ENCODE results near the gene MT1E.
"Not testable (repeated sequence)": the region's sequence is repeated elsewhere in the genome, so short reads cannot be mapped to it uniquely, and the experiment has no call there.

Gene MT1E

DNA sequence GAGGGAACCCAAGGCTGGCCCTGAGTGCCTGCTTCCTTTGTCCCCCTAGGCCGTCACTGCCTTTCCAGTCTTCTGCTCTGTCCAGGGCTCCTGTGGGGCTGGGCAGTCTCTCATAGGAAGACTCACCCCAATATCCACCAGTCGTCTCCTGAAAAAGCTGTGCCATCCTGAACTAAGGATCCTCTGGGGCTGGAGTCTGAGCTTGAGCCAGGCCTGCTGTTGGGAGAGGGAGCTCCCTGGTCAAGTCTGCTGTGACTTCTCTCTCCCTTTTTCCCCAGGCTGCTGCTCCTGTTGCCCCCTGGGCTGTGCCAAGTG, 45.0 kb downstream of the MT1E start:
- Histone ChIP-seq H3K4me1 (ENCODE audit: control insufficient read depth, insufficient read depth, low read depth, low read length) (peaks cover 17% of the 10 kb centered on the region), H3K4me2 (ENCODE audit: low read length, poor library complexity, severe bottlenecking) (no peak overlapping the region), H3K27me3 (ENCODE audit: control insufficient read depth in 1 of 2, insufficient read depth in 1 of 2, low read length in 2 of 2) (peaks cover 54 to 78% of the 10 kb centered on the region in 2 experiments), H3K14ac (ENCODE audit: low read length in 2 of 2) (no peak overlapping the region), H3K9me3 (ENCODE audit: control insufficient read depth, low read length) (no peaks in the 10 kb centered on the region), H3K36me3 (ENCODE audit: control insufficient read depth in 1 of 2, insufficient read depth in 2 of 2, low read depth in 1 of 2, low read length in 2 of 2) (no peaks in the 10 kb centered on the region), H4K8ac (ENCODE audit: low read length) (no peak overlapping the region), H2BK12ac (ENCODE audit: low read length in 2 of 2) (no peak overlapping the region), H2BK120ac (ENCODE audit: low read depth, low read length) (no peak overlapping the region), H4K91ac (ENCODE audit: low read length) (no peak overlapping the region), H3K23ac (ENCODE audit: low read length in 2 of 2) (no peak overlapping the region), H3K9ac (ENCODE audit: low read length) (no peak overlapping the region), H2AFZ (ENCODE audit: low read depth, low read length) (no peak overlapping the region), H3K79me1 (replicated peaks; ENCODE audit: low read length, poor library complexity, severe bottlenecking) (no peaks in the 10 kb centered on the region), H2BK15ac (ENCODE audit: low read depth, poor library complexity, severe bottlenecking) (no peak overlapping the region), H2BK5ac (ENCODE audit: low read depth, low read length, poor library complexity, severe bottlenecking) (no peak overlapping the region), H3K4ac (ENCODE audit: low read depth in 1 of 2, low read length in 2 of 2) (no peak overlapping the region), H3K27ac (ENCODE audit: low read length, poor library complexity, severe bottlenecking) (no peak overlapping the region), H2AK5ac (ENCODE audit: low read length, severe bottlenecking) (no peak overlapping the region), H3K18ac (ENCODE audit: low read depth in 1 of 2, low read length in 2 of 2) (no peak overlapping the region), H3K4me3 (ENCODE audit: insufficient read depth in 1 of 2, low read depth in 1 of 2, low read length in 2 of 2) (no peak overlapping the region)
- WGBS: 0% methylated on average over 1 of the region's 2 CpGs
- no peak for DNase-seq

- not testable (repeated sequence) for H3K4me2 ChIP-seq (ENCODE audit: low read length, poor library complexity, severe bottlenecking)
These were observed 46.1 kb downstream of the MT1E start for GRCh38 chr16:56671691-56672090.

DNA sequence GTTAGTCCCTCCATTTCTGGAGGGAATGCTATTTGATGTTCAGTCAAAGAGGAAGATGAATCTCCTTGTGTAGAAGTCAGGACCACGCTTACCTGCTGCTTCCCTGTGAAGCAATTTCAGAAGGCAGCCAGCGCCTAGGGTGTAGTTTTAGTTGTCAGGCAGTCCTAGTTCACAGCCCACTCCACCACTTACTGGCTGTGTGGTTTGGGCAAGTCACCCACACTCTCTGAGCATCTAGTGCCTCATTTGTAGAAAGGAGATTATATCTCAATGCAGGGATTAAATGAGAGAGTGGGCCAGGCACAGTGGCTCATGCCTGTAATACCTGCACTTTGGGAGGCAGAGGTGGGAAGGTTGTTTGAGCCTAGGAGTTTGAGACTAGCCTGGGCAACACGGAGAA, 46.6 kb downstream of the MT1E start:
- not testable (repeated sequence) for H3K9me3 ChIP-seq (ENCODE audit: control insufficient read depth, low read length); H2AFZ ChIP-seq (ENCODE audit: low read depth, low read length); H3K14ac ChIP-seq (ENCODE audit: low read length in 2 of 2); H3K79me1 ChIP-seq (replicated peaks; ENCODE audit: low read length, poor library complexity, severe bottlenecking); H4K8ac ChIP-seq (ENCODE audit: low read length); H2BK120ac ChIP-seq (ENCODE audit: low read depth, low read length); DNase-seq; H3K18ac ChIP-seq (ENCODE audit: low read depth in 1 of 2, low read length in 2 of 2); H3K23ac ChIP-seq (ENCODE audit: low read length in 2 of 2); H3K4me2 ChIP-seq (ENCODE audit: low read length, poor library complexity, severe bottlenecking); H2BK15ac ChIP-seq (ENCODE audit: low read depth, poor library complexity, severe bottlenecking); H3K9ac ChIP-seq (ENCODE audit: low read length); H4K91ac ChIP-seq (ENCODE audit: low read length); H2BK12ac ChIP-seq (ENCODE audit: low read length in 2 of 2); H2BK5ac ChIP-seq (ENCODE audit: low read depth, low read length, poor library complexity, severe bottlenecking); H3K36me3 ChIP-seq (ENCODE audit: control insufficient read depth in 1 of 2, insufficient read depth in 2 of 2, low read depth in 1 of 2, low read length in 2 of 2); H3K27ac ChIP-seq (ENCODE audit: low read length, poor library complexity, severe bottlenecking); H3K4ac ChIP-seq (ENCODE audit: low read depth in 1 of 2, low read length in 2 of 2); H2AK5ac ChIP-seq (ENCODE audit: low read length, severe bottlenecking); H3K4me3 ChIP-seq (ENCODE audit: insufficient read depth in 1 of 2, low read depth in 1 of 2, low read length in 2 of 2)
- 82% methylated on average over 3 of the region's 3 CpGs for WGBS
- Histone ChIP-seq H3K4me1 (ENCODE audit: control insufficient read depth, insufficient read depth, low read depth, low read length) (peaks cover 20% of the 10 kb centered on the region), H3K27me3 (ENCODE audit: control insufficient read depth in 1 of 2, insufficient read depth in 1 of 2, low read length in 2 of 2) (peaks cover 47 to 78% of the 10 kb centered on the region in 2 experiments)

More at GRCh38 chr16:56671691-56672090, 46.1 kb downstream of the MT1E start:
- peaks cover 47 to 78% of the 10 kb centered on the region in 2 experiments for H3K27me3 ChIP-seq (ENCODE audit: control insufficient read depth in 1 of 2, insufficient read depth in 1 of 2, low read length in 2 of 2)
- 71% methylated on average over 1 of the region's 2 CpGs for WGBS
- H3K36me3 ChIP-seq (ENCODE audit: control insufficient read depth in 1 of 2, insufficient read depth in 2 of 2, low read depth in 1 of 2, low read length in 2 of 2); DNase-seq; H2BK15ac ChIP-seq (ENCODE audit: low read depth, poor library complexity, severe bottlenecking); H3K23ac ChIP-seq (ENCODE audit: low read length in 2 of 2); H3K18ac ChIP-seq (ENCODE audit: low read depth in 1 of 2, low read length in 2 of 2); H3K27ac ChIP-seq (ENCODE audit: low read length, poor library complexity, severe bottlenecking); H3K79me1 ChIP-seq (replicated peaks; ENCODE audit: low read length, poor library complexity, severe bottlenecking); H2BK12ac ChIP-seq (ENCODE audit: low read length in 2 of 2); H4K8ac ChIP-seq (ENCODE audit: low read length); H2AFZ ChIP-seq (ENCODE audit: low read depth, low read length); H3K9me3 ChIP-seq (ENCODE audit: control insufficient read depth, low read length); H2BK5ac ChIP-seq (ENCODE audit: low read depth, low read length, poor library complexity, severe bottlenecking); H3K4me3 ChIP-seq (ENCODE audit: insufficient read depth in 1 of 2, low read depth in 1 of 2, low read length in 2 of 2); H4K91ac ChIP-seq (ENCODE audit: low read length); H3K9ac ChIP-seq (ENCODE audit: low read length); H2AK5ac ChIP-seq (ENCODE audit: low read length, severe bottlenecking); H3K4ac ChIP-seq (ENCODE audit: low read depth in 1 of 2, low read length in 2 of 2); H3K14ac ChIP-seq (ENCODE audit: low read length in 2 of 2); H2BK120ac ChIP-seq (ENCODE audit: low read depth, low read length): not testable (repeated sequence)
- peaks cover 20% of the 10 kb centered on the region for H3K4me1 ChIP-seq (ENCODE audit: control insufficient read depth, insufficient read depth, low read depth, low read length)

DNA sequence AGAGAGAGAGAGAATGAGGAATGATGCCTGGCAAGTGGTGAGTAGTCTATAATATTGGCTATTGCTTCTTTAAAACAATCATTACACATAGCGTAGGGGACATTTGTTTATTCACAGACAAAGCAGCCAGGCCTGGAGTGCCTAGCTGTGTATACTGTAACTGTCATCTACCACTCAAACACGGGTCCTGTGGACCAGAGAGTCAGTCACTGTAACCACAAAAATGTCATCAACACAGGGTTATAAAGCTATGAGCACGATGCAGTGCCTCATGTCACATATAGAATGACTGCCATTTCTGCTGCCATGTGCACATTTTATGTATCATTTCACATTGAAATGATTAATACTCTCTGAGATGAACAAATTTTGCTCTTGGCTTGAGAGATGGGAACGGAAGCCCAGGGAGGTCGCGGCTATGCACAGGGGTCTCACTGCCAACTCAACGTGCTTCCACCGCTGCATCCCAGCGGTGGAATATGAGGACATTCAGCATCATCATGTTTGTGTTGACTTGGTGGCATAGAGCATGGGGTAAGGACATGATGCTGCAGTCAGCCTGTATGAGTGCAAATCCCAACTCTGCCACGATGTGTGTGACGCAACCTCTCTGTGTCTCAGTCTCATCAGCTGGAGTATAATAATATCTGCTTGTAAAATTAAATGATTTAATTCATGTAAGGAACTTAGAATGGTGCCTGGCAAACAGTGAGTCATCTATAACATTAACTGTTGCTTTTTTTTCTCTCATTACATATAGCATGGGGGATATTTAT, 47.4 kb downstream of the MT1E start:
- no peak overlapping the region for H3K27ac ChIP-seq (ENCODE audit: low read length, poor library complexity, severe bottlenecking)
- no peak overlapping the region for H3K9ac ChIP-seq (ENCODE audit: low read length)
- DNase-seq: no peak
- no peak overlapping the region for H3K4me2 ChIP-seq (ENCODE audit: low read length, poor library complexity, severe bottlenecking)
- no peaks in the 10 kb centered on the region for H3K79me1 ChIP-seq (replicated peaks; ENCODE audit: low read length, poor library complexity, severe bottlenecking)
- H3K36me3 ChIP-seq (ENCODE audit: control insufficient read depth in 1 of 2, insufficient read depth in 2 of 2, low read depth in 1 of 2, low read length in 2 of 2): no peaks in the 10 kb centered on the region
- H3K14ac ChIP-seq (ENCODE audit: low read length in 2 of 2): no peak overlapping the region
- H2AK5ac ChIP-seq (ENCODE audit: low read length, severe bottlenecking): no peak overlapping the region
- H3K9me3 ChIP-seq (ENCODE audit: control insufficient read depth, low read length): no peaks in the 10 kb centered on the region
- no peak overlapping the region for H4K91ac ChIP-seq (ENCODE audit: low read length)
- 81% methylated on average over 10 of the region's 11 CpGs for WGBS
- no peak overlapping the region for H3K4me3 ChIP-seq (ENCODE audit: insufficient read depth in 1 of 2, low read depth in 1 of 2, low read length in 2 of 2)
- H2BK5ac ChIP-seq (ENCODE audit: low read depth, low read length, poor library complexity, severe bottlenecking): no peak overlapping the region
- peaks cover 16% of the 10 kb centered on the region for H3K4me1 ChIP-seq (ENCODE audit: control insufficient read depth, insufficient read depth, low read depth, low read length)
- no peak overlapping the region for H2BK15ac ChIP-seq (ENCODE audit: low read depth, poor library complexity, severe bottlenecking)
- H2BK12ac ChIP-seq (ENCODE audit: low read length in 2 of 2): no peak overlapping the region
- H2BK120ac ChIP-seq (ENCODE audit: low read depth, low read length): no peak overlapping the region
- no peak overlapping the region for H3K4ac ChIP-seq (ENCODE audit: low read depth in 1 of 2, low read length in 2 of 2)
- H3K18ac ChIP-seq (ENCODE audit: low read depth in 1 of 2, low read length in 2 of 2): no peak overlapping the region
- no peak overlapping the region for H2AFZ ChIP-seq (ENCODE audit: low read depth, low read length)
- H3K23ac ChIP-seq (ENCODE audit: low read length in 2 of 2): no peak overlapping the region
- H4K8ac ChIP-seq (ENCODE audit: low read length): no peak overlapping the region
- peaks cover 42 to 74% of the 10 kb centered on the region in 2 experiments for H3K27me3 ChIP-seq (ENCODE audit: control insufficient read depth in 1 of 2, insufficient read depth in 1 of 2, low read length in 2 of 2)

Data from mesenchymal stem cell (in vitro differentiated cells and primary cell).